Liver (tissue), 9 donors: ENCODE results near the gene ZNF723. TPM values are rescaled to one million over a fixed set of nuclear protein-coding genes. Genes with fewer than 3 reads are reported as not detected.
"Not testable (repeated sequence)": the region's sequence is repeated elsewhere in the genome, so short reads cannot be mapped to it uniquely, and the experiment has no call there.

Experiments
- DNase-seq: peaks from one replicate; pipeline ENCODE4 v3.0.0-alpha.2; 2017; ENCODE audit warnings: low spot score
- H3K27ac ChIP-seq, 2 donors: one replicate each; pipeline ENCODE4 v1.7.0; 2013; ENCODE audit warnings: inconsistent platforms in 2 of 2, low read length in 2 of 2, control low read depth in 1 of 2, low read depth in 1 of 2, mild to moderate bottlenecking in 1 of 2
- H3K27me3 ChIP-seq, 4 donors: one replicate each; pipeline versions ENCODE4 v1.6.1 to v1.7.0; 2013; ENCODE audit warnings: low read length in 3 of 4, inconsistent platforms in 1 of 4, mild to moderate bottlenecking in 1 of 4, moderate library complexity in 1 of 4; ENCODE audit not compliant: control insufficient read depth in 4 of 4, insufficient read depth in 4 of 4
- H3K36me3 ChIP-seq, 4 donors: one replicate each; pipeline versions ENCODE4 v1.6.1 to v1.7.0; 2013; ENCODE audit warnings: low read length in 3 of 4, mild to moderate bottlenecking in 3 of 4, low read depth in 1 of 4, moderate library complexity in 1 of 4; ENCODE audit not compliant: control insufficient read depth in 4 of 4, insufficient read depth in 3 of 4
- H3K4me1 ChIP-seq, 4 donors: one replicate each; pipeline versions ENCODE4 v1.6.1 to v1.7.0; 2013; ENCODE audit warnings: low read length in 3 of 4, mild to moderate bottlenecking in 3 of 4, moderate library complexity in 1 of 4; ENCODE audit not compliant: control insufficient read depth in 4 of 4, insufficient read depth in 4 of 4
- H3K4me3 ChIP-seq, 3 donors: one replicate each; pipeline versions ENCODE4 v1.6.1 to v1.7.0; 2013; ENCODE audit warnings: low read length in 3 of 3, control low read depth in 1 of 3, low read depth in 1 of 3, mild to moderate bottlenecking in 1 of 3
- H3K9ac ChIP-seq, 2 donors: one replicate each; pipeline ENCODE4 v1.7.0; 2013; ENCODE audit warnings: low read length in 2 of 2, mild to moderate bottlenecking in 2 of 2, moderate library complexity in 2 of 2, control low read depth in 1 of 2, low read depth in 1 of 2
- H3K9me3 ChIP-seq, 4 donors: one replicate each; pipeline versions ENCODE4 v1.6.1 to v1.7.0; 2013; ENCODE audit warnings: low read length in 3 of 4; ENCODE audit not compliant: control insufficient read depth in 4 of 4
- EGR1 ChIP-seq, 2 donors: IDR thresholded peaks; 2 replicates each; pipeline ENCODE4 v1.6.1; 2016 to 2018; ENCODE audit warnings: antibody characterized with exemption in 2 of 2, low read depth in 2 of 2
- HNF4A ChIP-seq, 2 donors: conservative IDR thresholded peaks; 2 replicates each; pipeline ENCODE4 v1.6.1; 2016; ENCODE audit warnings: antibody characterized with exemption in 2 of 2, mild to moderate bottlenecking in 2 of 2
- HNF4G ChIP-seq: IDR thresholded peaks from 2 replicates; pipeline ENCODE4 v1.6.1; 2016; ENCODE audit warnings: antibody characterized with exemption
- JUND ChIP-seq, 2 donors: IDR thresholded peaks; 2 replicates each; pipeline ENCODE4 v1.6.1; 2016; ENCODE audit warnings: antibody characterized with exemption in 2 of 2
- MAX ChIP-seq: IDR thresholded peaks from 2 replicates; pipeline ENCODE4 v1.6.1; 2016; ENCODE audit warnings: antibody characterized with exemption
- NR2F2 ChIP-seq: IDR thresholded peaks from 2 replicates; pipeline ENCODE4 v1.6.1; 2016; ENCODE audit warnings: antibody characterized with exemption
- RAD21 ChIP-seq, 2 donors: IDR thresholded peaks; 2 replicates each; pipeline ENCODE4 v1.6.1; 2016; ENCODE audit warnings: antibody characterized with exemption in 2 of 2, mild to moderate bottlenecking in 2 of 2
- REST ChIP-seq: IDR thresholded peaks from 2 replicates; pipeline ENCODE4 v1.6.1; 2016; ENCODE audit warnings: antibody characterized with exemption, mild to moderate bottlenecking
- RXRA ChIP-seq, 2 donors: IDR thresholded peaks; 2 replicates each; pipeline ENCODE4 v1.6.1; 2017 to 2018; ENCODE audit warnings: antibody characterized with exemption in 2 of 2, mild to moderate bottlenecking in 1 of 2
- TAF1 ChIP-seq: conservative IDR thresholded peaks from 2 replicates; pipeline ENCODE4 v1.6.1; 2016; ENCODE audit warnings: antibody characterized with exemption, mild to moderate bottlenecking
- ZBTB33 ChIP-seq: IDR thresholded peaks from 2 replicates; pipeline ENCODE4 v1.6.1; 2016; ENCODE audit warnings: antibody characterized with exemption
- WGBS: extraction: QIAGEN DNeasy Blood & Tissue Kit; methylation state at CpG from one replicate; pipeline ENCODE4 v1.1.7; 2013; 5-methylcytosine and 5-hydroxymethylcytosine counted together
- polyA plus RNA-seq, 2 donors: library from polyadenylated mRNA; stranded (reverse) in 1 of 2; unstranded in 1 of 2; fragments of 200-250 nt in 1 of 2; fragments of >200 nt in 1 of 2; fragmentation: Nextera tagmentation in 1 of 2; extraction: Ambion mirVana in 1 of 2; gene quantifications; one replicate each; pipeline versions ENCODE4 v1.2.1 to v1.2.3, GENCODE V29; 2013 to 2015
- total RNA-seq, 2 donors: library from RNA; depleted of rRNA; stranded (reverse); fragments of >200 nt; gene quantifications; one replicate each; pipeline ENCODE4 v1.2.3, GENCODE V29; 2014
- TF ChIP-seq, protein P1 (sequence below): IDR thresholded peaks from 2 replicates; pipeline ENCODE4 v1.6.1; 2016; ENCODE audit warnings: antibody characterized with exemption
- donor health status: healthy.
- donor health status: healthy.
- donor health status: healthy.
- donor health status: healthy.
- donor health status: healthy.

ZNF723 gene
- total and polyA plus RNA-seq, 4 donors = 0.05 to 0.08 TPM; not detected in 2

- H3K36me3 ChIP-seq, H3K4me1 ChIP-seq, H3K4me3 ChIP-seq, H3K9ac ChIP-seq, H3K27me3 ChIP-seq, H3K9me3 ChIP-seq, H3K27ac ChIP-seq, DNase-seq: not testable (repeated sequence)
- WGBS = 92% methylated on average over 4 of the region's 4 CpGs
Observed at GRCh38 chr19:22792863-22793262, 39.2 kb upstream of the ZNF723 start.

DNA sequence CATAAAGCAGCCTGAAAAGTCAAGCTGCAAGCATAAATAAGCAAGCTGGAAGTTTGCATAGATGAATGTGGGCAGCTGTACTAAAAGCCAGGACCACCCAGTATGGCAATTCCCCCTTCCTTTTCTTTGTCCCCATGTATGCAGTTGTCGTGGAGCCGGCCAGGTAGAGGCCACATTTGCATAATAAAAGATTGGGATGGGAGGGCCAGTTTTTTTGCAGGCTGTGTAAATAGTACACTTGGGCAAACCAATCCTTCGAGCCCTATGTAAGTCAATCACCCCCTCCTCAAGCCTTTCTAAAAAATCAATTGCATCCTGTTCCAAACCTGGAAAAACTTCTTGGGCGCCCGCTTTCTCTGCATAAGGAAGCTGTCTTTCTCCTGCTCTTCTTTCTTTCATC, 35.1 kb upstream of the ZNF723 start:
- Histone ChIP-seq H3K9me3 (peaks cover 0 to 3% (median 2%) of the 10 kb centered on the region in 4 donors), H3K4me1 (no peaks in the 10 kb centered on the region), H3K9ac (no peak overlapping the region), H3K27ac (no peak overlapping the region), H3K36me3 (no peaks in the 10 kb centered on the region), H3K4me3 (no peak overlapping the region), H3K27me3 (no peaks in the 10 kb centered on the region)
- no peak for DNase-seq
- no peak for TF ChIP-seq NR2F2
- no peak for TF ChIP-seq TAF1
- no peak for TF ChIP-seq REST
- TF ChIP-seq HNF4G = no peak
- 43% methylated on average over 5 of the region's 5 CpGs for WGBS

DNA sequence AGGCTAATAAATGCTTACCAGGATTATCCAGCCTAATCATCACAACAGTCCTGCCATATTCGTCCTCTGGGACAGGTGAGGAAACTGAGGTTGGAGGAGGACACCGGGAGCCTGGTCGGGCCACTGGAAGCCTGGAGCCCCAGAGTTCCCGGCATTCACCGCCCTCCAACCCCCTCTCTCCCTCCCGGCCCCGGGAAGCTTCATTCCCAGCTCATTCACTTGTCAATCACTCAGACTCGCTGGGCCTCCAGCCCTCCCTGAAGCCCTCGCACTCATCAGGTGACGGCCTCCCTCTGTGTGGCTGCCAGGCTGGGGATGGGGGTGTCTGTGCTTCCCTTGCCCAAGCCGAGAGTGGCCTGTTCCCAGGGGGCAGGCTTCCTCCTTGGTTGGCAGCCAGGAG, 25.7 kb upstream of the ZNF723 start:
- Histone ChIP-seq H3K36me3 (no peaks in the 10 kb centered on the region), H3K4me1 (peaks cover 0 to 1% (median 0%) of the 10 kb centered on the region in 4 donors), H3K4me3 (no peak overlapping the region), H3K9ac (no peak overlapping the region), H3K9me3 (peaks cover 3 to 9% (median 6%) of the 10 kb centered on the region in 4 donors), H3K27ac (no peak overlapping the region), H3K27me3 (peaks cover 0 to 2% (median 0%) of the 10 kb centered on the region in 4 donors)
- TF ChIP-seq ZBTB33 (no peak), HNF4A (conservative IDR thresholded peaks at IDR 0.05) (no peak), REST (no peak), RAD21 (IDR thresholded peaks at IDR 0.05) (no peak), EGR1 (IDR thresholded peaks at IDR 0.05; ENCODE audit: low read depth in 2 of 2) (no peak), MAX (no peak), RXRA (IDR thresholded peaks at IDR 0.05) (no peak), JUND (IDR thresholded peaks at IDR 0.05) (no peak)
- TF ChIP-seq, protein P1, sequence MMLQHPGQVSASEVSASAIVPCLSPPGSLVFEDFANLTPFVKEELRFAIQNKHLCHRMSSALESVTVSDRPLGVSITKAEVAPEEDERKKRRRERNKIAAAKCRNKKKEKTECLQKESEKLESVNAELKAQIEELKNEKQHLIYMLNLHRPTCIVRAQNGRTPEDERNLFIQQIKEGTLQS = no peak
- 24% methylated on average over 11 of the region's 11 CpGs for WGBS
- DNase-seq = no peak
